ENCODE results near the gene CYP2B6. TPM values are rescaled to one million over a fixed set of nuclear protein-coding genes. Genes with fewer than 3 reads are reported as not detected.
"Not testable (repeated sequence)": the region's sequence is repeated elsewhere in the genome, so short reads cannot be mapped to it uniquely, and the experiment has no call there.

Gene CYP2B6
- not detected in 2 replicates for total RNA-seq (2014; rRNA removed; shearing (Covaris generic))
- polyA plus RNA-seq (2015; cell fraction: cytosol; rRNA removed): not detected in 2 replicates
- not detected in 2 replicates for polyA plus RNA-seq (2015; cell fraction: nucleus; rRNA removed)

GRCh38 chr19:40990972-40991381 is at the start of gene CYP2B6:
Gene CYP2B6 (plus strand): TSS chr19:40991282. CDS start chr19:40991306, 24 bp downstream.
- no peak for DNase-seq (ENCODE audit: low read depth)

- DNase-seq (ENCODE audit: low read depth): no peak
Observed at GRCh38 chr19:40941481-40942219, 49.4 kb upstream of the CYP2B6 start.

GRCh38 chr19:40945645-40946044 is 45.4 kb upstream of the CYP2B6 start:
- no peak for DNase-seq (ENCODE audit: low read depth)

- DNase-seq (ENCODE audit: low read depth): no peak
Observed at GRCh38 chr19:40947114-40947513, 44.0 kb upstream of the CYP2B6 start.

GRCh38 chr19:40947573-40947972 is 43.5 kb upstream of the CYP2B6 start:
- DNase-seq (ENCODE audit: low read depth): no peak

GRCh38 chr19:40948580-40949299 is 42.3 kb upstream of the CYP2B6 start:
- DNase-seq (ENCODE audit: low read depth): no peak

- DNase-seq (ENCODE audit: low read depth): no peak
Observed at GRCh38 chr19:40954573-40954972, 36.5 kb upstream of the CYP2B6 start.

GRCh38 chr19:40959338-40959737 is 31.7 kb upstream of the CYP2B6 start:
- no peak for DNase-seq (ENCODE audit: low read depth)

- DNase-seq (ENCODE audit: low read depth): no peak
Observed at GRCh38 chr19:40960062-40960685, 30.9 kb upstream of the CYP2B6 start.

- no peak for DNase-seq (ENCODE audit: low read depth)
Observed at GRCh38 chr19:40960780-40961179, 30.3 kb upstream of the CYP2B6 start.

GRCh38 chr19:40962460-40962961 is 28.6 kb upstream of the CYP2B6 start:
- no peak for DNase-seq (ENCODE audit: low read depth)

- not testable (repeated sequence) for DNase-seq (ENCODE audit: low read depth)
Observed at GRCh38 chr19:40964361-40964760, 26.7 kb upstream of the CYP2B6 start.

- not testable (repeated sequence) for DNase-seq (ENCODE audit: low read depth)
Observed at GRCh38 chr19:40965351-40965750, 25.7 kb upstream of the CYP2B6 start.

- not testable (repeated sequence) for DNase-seq (ENCODE audit: low read depth)
Observed at GRCh38 chr19:40966591-40966990, 24.5 kb upstream of the CYP2B6 start.

- not testable (repeated sequence) for DNase-seq (ENCODE audit: low read depth)
Observed at GRCh38 chr19:40968065-40968464, 23.0 kb upstream of the CYP2B6 start.

GRCh38 chr19:40969721-40970120 is 21.4 kb upstream of the CYP2B6 start:
- not testable (repeated sequence) for DNase-seq (ENCODE audit: low read depth)

GRCh38 chr19:40970396-40971345 is 20.4 kb upstream of the CYP2B6 start:
- DNase-seq (ENCODE audit: low read depth): not testable (repeated sequence)

- peak; percentile 49 for DNase-seq (ENCODE audit: low read depth)
Observed at GRCh38 chr19:40974633-40975037, 16.4 kb upstream of the CYP2B6 start.

GRCh38 chr19:40976134-40976533 is 14.9 kb upstream of the CYP2B6 start:
- DNase-seq (ENCODE audit: low read depth): no peak

- DNase-seq (ENCODE audit: low read depth): no peak
Observed at GRCh38 chr19:40976724-40977123, 14.4 kb upstream of the CYP2B6 start.

- DNase-seq (ENCODE audit: low read depth): not testable (repeated sequence)
Observed at GRCh38 chr19:40979759-40980158, 11.3 kb upstream of the CYP2B6 start.
